ENCODE results near the gene SELENOH.

The SELENOH gene

GRCh38 chr11:57786436-57786835, 45.1 kb downstream of the SELENOH start:
- no peak for DNase-seq

GRCh38 chr11:57787006-57787604, 45.8 kb downstream of the SELENOH start:
- DNase-seq: no peak

GRCh38 chr11:57787920-57788702, 46.8 kb downstream of the SELENOH start:
- no peak for DNase-seq

- DNase-seq: no peak
Measured at GRCh38 chr11:57788703-57789088, 47.4 kb downstream of the SELENOH start.

- DNase-seq: no peak
Measured at GRCh38 chr11:57791321-57792059, 50.2 kb downstream of the SELENOH start.

- peak; percentile 96 for DNase-seq
Measured at GRCh38 chr11:57792060-57792541, 50.8 kb downstream of the SELENOH start.

GRCh38 chr11:57792870-57793269, 51.6 kb downstream of the SELENOH start:
- peak; percentile 38 for DNase-seq
